Prostate gland (tissue), 2 donors: ENCODE measurements around the gene PXT1. TPM values are rescaled to one million over a fixed set of nuclear protein-coding genes. Genes with fewer than 3 reads are reported as not detected.

ENCODE experiments used
- DNase-seq: peaks from one replicate; pipeline ENCODE4 v3.0.0-alpha.2; 2019; ENCODE audit warnings: low spot score
- H3K27ac ChIP-seq, 2 donors: fragments of 200-600 bp; sonication (generic); 2 replicates each; pipeline ENCODE4 v1.5.1; 2017 to 2019
- H3K27me3 ChIP-seq: fragments of 200-600 bp; sonication (generic); replicated peaks from 2 replicates; pipeline ENCODE4 v1.5.1; 2019; ENCODE audit not compliant: insufficient read depth
- H3K36me3 ChIP-seq, 2 donors: fragments of 200-600 bp; sonication (generic); 1 replicate in 1 of 2; 2 replicates in 1 of 2; pipeline versions ENCODE4 v1.5.1 to v1.8.1; 2017 to 2019
- H3K4me1 ChIP-seq: fragments of 200-600 bp; sonication (generic); replicated peaks from 2 replicates; pipeline ENCODE4 v1.5.1; 2019
- H3K4me3 ChIP-seq, 2 donors: fragments of 200-600 bp; sonication (generic); 2 replicates each; pipeline ENCODE4 v1.5.1; 2017 to 2019
- H3K9me3 ChIP-seq: fragments of 200-600 bp; sonication (generic); 2 replicates; pipeline ENCODE4 v1.5.1; 2017
- POLR2A ChIP-seq: fragments of 450-650 bp; IDR thresholded peaks from one replicate; pipeline ENCODE4 v1.6.1; 2016; ENCODE audit warnings: antibody characterized with exemption, mild to moderate bottlenecking
- POLR2AphosphoS5 ChIP-seq: sonication (generic); formaldehyde crosslinking; IDR thresholded peaks from one replicate; pipeline ENCODE4 v1.6.1; 2017; ENCODE audit warnings: antibody characterized with exemption
- WGBS: methylation state at CpG from one replicate; pipeline ENCODE4 v1.1.5; 2018; 5-methylcytosine and 5-hydroxymethylcytosine counted together
- intact Hi-C: fragments of 100-400 bp; cut with DNase I; formaldehyde crosslinking; loops from one replicate; pipeline ENCODE4 v1.14.2; 2022
- total RNA-seq, 2 donors: library from RNA; depleted of rRNA; stranded (reverse); fragments of >200 nt; gene quantifications; one replicate each; pipeline ENCODE4 v1.1.0, GENCODE V29; 2016
- TF ChIP-seq, protein P1 (sequence below), 4 experiments: fragments of 200-600 bp in 2 of 4; fragments of 450-650 bp in 2 of 4; sonication (generic) in 2 of 4; IDR thresholded peaks; 1 replicate in 3 of 4; 2 replicates in 1 of 4; pipeline ENCODE4 v1.5.1; 2016 to 2019; ENCODE audit warnings: antibody characterized with exemption in 4 of 4, mild to moderate bottlenecking in 2 of 4, moderate library complexity in 2 of 4

PXT1 gene
- total RNA-seq, 2 donors from 2014 or later: 6.3 TPM; not detected in 1

DNA sequence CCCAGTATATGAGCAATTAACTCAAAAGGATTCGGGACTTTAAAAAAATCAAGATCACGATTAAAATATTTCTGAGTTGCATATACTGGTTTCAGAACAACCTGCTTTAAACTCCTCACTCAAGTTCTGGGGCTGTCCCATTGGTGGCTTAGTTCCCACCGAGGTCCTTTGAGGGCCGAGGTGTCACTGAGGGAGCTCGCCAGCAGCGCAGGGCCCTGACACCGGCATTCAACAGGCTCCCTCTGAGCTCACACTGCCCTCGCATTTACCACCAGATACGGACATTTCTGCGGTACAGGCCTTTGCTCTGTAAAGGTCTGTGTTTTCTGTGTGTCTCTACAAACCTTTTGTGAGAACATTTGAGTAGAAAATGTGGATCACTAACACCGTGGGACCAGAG, 81.6 kb downstream of the PXT1 start:
- TF ChIP-seq, protein P1, sequence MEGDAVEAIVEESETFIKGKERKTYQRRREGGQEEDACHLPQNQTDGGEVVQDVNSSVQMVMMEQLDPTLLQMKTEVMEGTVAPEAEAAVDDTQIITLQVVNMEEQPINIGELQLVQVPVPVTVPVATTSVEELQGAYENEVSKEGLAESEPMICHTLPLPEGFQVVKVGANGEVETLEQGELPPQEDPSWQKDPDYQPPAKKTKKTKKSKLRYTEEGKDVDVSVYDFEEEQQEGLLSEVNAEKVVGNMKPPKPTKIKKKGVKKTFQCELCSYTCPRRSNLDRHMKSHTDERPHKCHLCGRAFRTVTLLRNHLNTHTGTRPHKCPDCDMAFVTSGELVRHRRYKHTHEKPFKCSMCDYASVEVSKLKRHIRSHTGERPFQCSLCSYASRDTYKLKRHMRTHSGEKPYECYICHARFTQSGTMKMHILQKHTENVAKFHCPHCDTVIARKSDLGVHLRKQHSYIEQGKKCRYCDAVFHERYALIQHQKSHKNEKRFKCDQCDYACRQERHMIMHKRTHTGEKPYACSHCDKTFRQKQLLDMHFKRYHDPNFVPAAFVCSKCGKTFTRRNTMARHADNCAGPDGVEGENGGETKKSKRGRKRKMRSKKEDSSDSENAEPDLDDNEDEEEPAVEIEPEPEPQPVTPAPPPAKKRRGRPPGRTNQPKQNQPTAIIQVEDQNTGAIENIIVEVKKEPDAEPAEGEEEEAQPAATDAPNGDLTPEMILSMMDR (IDR thresholded peaks at IDR 0.05): no peak
- TF ChIP-seq POLR2A (no peak), POLR2AphosphoS5 (no peak)
- DNase-seq: no peak
- Histone ChIP-seq H3K9me3 (no peaks in the 10 kb centered on the region), H3K4me1 (no peaks in the 10 kb centered on the region), H3K27me3 (no peaks in the 10 kb centered on the region), H3K27ac (no peak overlapping the region), H3K36me3 (no peaks in the 10 kb centered on the region), H3K4me3 (no peak overlapping the region)
- intact Hi-C loops: loop anchor here (10.0 kb wide), 1 partner anchor 336 kb away; the partner anchor contains the start of genes MAPK14 and SLC26A8
- WGBS: 92% methylated on average over 11 of the region's 11 CpGs

DNA sequence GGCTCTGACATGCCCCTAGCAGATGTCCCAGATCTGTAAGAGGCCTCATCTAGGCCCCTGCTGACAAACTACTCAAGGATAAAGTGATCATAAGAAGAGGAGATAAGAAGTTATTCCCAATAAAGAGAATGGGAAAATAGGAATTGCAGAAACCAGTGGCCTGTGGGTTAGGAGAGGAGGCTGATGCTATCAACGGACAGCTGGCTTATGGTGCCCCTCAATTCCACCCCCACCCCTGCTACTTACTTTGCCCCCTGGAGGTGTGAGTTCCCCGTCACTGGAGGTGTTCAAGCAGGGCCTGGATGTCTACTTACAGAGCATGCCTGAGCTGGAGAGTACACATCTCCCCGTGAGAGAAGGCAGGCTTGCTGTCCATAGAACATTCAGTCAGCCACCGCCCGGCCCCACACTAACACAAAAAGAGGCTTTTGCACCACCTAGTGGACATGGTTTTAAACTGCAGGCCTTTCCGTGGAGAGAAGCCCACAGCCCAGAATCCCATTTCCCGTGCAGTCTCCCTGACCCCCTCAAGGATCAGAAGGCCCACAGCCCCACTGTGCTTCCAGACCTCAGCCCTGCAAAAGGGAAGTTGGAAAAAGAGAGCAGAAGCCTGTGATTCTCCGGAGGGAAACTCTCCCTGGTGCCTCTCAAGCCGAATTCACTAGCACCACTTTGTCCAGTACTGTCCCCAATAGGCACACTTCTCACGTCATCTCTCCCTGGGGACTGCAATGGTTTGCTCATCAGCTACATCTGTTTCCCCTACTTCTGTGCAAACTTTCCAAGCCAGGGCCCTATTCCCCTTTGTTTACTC, 82.2 kb downstream of the PXT1 start:
- Histone ChIP-seq H3K9me3 (no peaks in the 10 kb centered on the region), H3K4me1 (no peaks in the 10 kb centered on the region), H3K4me3 (no peak overlapping the region), H3K27me3 (no peaks in the 10 kb centered on the region), H3K36me3 (no peaks in the 10 kb centered on the region), H3K27ac (no peak overlapping the region)
- DNase-seq: peak; percentile 75
- TF ChIP-seq POLR2AphosphoS5 (peak; percentile 55), POLR2A (no peak)
- TF ChIP-seq, protein P1 (IDR thresholded peaks at IDR 0.05): peak; percentile 48 to 87 (median 83)
- 24% methylated on average over 10 of the region's 10 CpGs for WGBS
- intact Hi-C loops: loop anchor here (1.0 to 10.0 kb wide), 2 partner anchors 58 to 336 kb away; partner anchors contain the start of genes MAPK14 and SLC26A8

DNA sequence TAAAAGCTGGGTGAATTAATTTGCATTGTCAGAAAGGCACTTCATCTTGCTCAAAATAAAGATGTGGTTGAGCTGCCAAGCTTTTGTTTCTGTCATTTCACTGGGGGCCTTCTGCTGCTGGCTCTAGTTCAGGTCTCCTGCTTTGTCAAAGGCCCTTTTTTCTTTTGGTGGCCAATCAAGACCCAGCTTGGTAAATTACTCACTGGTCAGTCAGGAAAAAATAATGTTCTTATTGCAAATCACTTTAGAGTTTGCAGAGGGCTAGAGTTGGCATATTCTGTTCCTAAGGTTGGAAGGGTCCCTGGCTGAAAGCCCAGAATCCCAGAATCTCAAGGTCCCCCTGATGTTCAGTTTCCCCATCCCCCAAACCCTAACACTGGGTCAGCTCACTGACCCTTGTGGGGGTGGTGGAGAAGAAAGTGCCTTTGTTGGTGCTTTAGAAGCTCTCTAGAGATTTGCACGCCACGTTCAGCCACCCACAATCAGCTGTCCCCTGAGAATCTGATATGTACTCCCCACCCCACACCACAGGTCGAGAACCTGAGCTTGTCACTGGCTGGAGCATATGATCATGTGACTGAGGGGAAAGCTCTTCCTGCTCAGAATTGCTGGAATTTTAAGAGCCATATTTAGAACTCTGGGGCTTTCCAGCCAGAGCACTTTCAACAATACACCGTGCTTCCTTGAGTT, 84.3 kb downstream of the PXT1 start:
- DNase-seq: no peak
- no peak for TF ChIP-seq POLR2AphosphoS5
- no peak for TF ChIP-seq POLR2A
- TF ChIP-seq, protein P1 (IDR thresholded peaks at IDR 0.05): no peak
- H3K9me3 ChIP-seq: no peaks in the 10 kb centered on the region
- H3K27me3 ChIP-seq: no peaks in the 10 kb centered on the region
- no peak overlapping the region for H3K27ac ChIP-seq
- H3K36me3 ChIP-seq: no peaks in the 10 kb centered on the region
- H3K4me1 ChIP-seq: no peaks in the 10 kb centered on the region
- 66% methylated on average over 4 of the region's 4 CpGs for WGBS
- no peak overlapping the region for H3K4me3 ChIP-seq
- intact Hi-C loops: loop anchor here (10.0 kb wide), 1 partner anchor 234 kb away; no protein-coding TSS in a partner anchor

- Histone ChIP-seq H3K4me3 (no peak overlapping the region), H3K36me3 (no peaks in the 10 kb centered on the region), H3K4me1 (no peaks in the 10 kb centered on the region), H3K27me3 (no peaks in the 10 kb centered on the region), H3K9me3 (no peaks in the 10 kb centered on the region), H3K27ac (no peak overlapping the region)
- intact Hi-C loops: loop anchor here (10.0 kb wide), 1 partner anchor 233 kb away; no protein-coding TSS in a partner anchor
- WGBS: 85% methylated on average over 3 of the region's 3 CpGs
- no peak for DNase-seq
- TF ChIP-seq, protein P1 (IDR thresholded peaks at IDR 0.05): no peak
- TF ChIP-seq POLR2A: no peak
- no peak for TF ChIP-seq POLR2AphosphoS5
Observed at GRCh38 chr6:36357872-36358225, 84.8 kb downstream of the PXT1 start.
